MM.1S (cell line): Measurements from ENCODE around the gene ZDHHC12.

Source experiments
- EZH2 ChIP-seq: fragments of 300-600 bp; sonication (generic); optimal IDR thresholded peaks from 2 replicates; pipeline ENCODE3; 2017; ENCODE audit warnings: low read depth, mild to moderate bottlenecking, antibody characterized with exemption, low read length, mixed read lengths
- TF ChIP-seq, protein P1 (sequence below): fragments of 300-600 bp; sonication (generic); IDR thresholded peaks from 2 replicates; pipeline ENCODE4 v1.5.1; 2016; ENCODE audit warnings: antibody characterized with exemption, low read length, mixed read lengths

- TF ChIP-seq, protein P1, sequence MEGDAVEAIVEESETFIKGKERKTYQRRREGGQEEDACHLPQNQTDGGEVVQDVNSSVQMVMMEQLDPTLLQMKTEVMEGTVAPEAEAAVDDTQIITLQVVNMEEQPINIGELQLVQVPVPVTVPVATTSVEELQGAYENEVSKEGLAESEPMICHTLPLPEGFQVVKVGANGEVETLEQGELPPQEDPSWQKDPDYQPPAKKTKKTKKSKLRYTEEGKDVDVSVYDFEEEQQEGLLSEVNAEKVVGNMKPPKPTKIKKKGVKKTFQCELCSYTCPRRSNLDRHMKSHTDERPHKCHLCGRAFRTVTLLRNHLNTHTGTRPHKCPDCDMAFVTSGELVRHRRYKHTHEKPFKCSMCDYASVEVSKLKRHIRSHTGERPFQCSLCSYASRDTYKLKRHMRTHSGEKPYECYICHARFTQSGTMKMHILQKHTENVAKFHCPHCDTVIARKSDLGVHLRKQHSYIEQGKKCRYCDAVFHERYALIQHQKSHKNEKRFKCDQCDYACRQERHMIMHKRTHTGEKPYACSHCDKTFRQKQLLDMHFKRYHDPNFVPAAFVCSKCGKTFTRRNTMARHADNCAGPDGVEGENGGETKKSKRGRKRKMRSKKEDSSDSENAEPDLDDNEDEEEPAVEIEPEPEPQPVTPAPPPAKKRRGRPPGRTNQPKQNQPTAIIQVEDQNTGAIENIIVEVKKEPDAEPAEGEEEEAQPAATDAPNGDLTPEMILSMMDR: no peak
- TF ChIP-seq EZH2: no peak
Measured at GRCh38 chr9:128753627-128754026, 29.7 kb upstream of the ZDHHC12 start.
